Forelimb muscle (tissue), 1 donor: ENCODE measurements around the gene PELI1. TPM values are rescaled to one million over a fixed set of nuclear protein-coding genes. Genes with fewer than 3 reads are reported as not detected.
"Not testable (repeated sequence)": the region's sequence is repeated elsewhere in the genome, so short reads cannot be mapped to it uniquely, and the experiment has no call there.

Experiments
- DNase-seq: peaks from one replicate; pipeline ENCODE4 v3.0.0-alpha.2; 2013; ENCODE audit warnings: low read depth
- polyA plus RNA-seq: library from polyadenylated mRNA; unstranded; fragments of 120-200 nt; gene quantifications from one replicate; pipeline ENCODE4 v1.2.1, GENCODE V29; 2013; ENCODE audit not compliant: insufficient read length

The PELI1 gene
- polyA plus RNA-seq, 1 donor: 15.6 TPM

DNA sequence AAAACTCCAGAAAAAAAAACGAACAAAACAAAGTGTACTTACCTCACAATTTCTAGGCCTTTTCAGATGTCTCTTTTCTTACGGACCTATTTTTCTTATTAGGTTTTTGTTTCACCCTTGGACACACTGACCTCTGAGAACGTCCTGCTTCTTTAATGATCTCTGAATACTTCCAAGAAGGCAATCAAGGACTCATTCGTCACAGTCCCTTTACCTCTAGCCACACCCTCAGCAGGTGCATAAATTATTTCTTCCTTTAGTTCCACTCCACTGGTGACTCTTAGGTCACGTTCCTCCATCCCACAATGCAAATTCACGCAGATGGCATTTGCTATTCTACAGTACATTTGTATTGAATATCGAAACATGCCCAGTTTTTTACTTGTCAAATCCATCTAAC is 21.9 kb downstream of the PELI1 start:
- DNase-seq: no peak

DNA sequence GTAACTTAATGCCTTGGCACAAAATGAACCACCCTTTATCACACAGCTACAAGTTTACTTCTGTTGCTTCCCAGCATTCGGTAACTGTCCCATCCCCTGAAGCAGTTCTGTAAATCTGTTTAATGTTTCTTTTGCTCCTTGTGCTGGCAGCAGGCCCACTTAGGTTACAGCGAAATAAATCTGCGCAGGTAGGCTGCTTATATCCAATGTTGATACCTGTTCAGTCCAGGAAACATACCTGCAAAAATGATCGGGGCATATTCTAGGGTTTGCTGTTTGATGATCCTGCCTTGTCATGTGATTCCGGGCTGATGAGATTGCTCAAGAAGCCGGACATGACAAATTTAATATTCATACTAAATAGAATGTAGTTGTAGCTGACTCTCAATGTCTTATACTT is 23.3 kb downstream of the PELI1 start:
- no peak for DNase-seq

DNA sequence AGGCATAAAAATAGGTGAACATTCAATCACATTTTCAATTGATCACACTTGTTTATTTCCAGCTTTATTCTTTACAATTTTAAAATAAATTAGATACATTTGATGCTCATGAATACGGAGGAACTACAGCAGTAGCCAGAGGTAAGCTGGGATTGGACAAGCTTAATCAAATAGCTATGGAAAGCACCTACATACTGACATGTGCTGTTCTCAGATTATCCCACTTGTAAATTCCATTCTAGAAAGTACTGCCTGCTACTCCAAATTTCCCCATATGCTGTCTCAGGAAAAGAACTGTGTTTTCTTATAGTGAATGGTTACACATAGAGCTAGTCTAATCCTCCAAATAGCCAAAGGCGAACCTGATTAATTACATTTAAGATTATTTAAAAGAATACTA is 24.2 kb downstream of the PELI1 start:
- DNase-seq: no peak

DNA sequence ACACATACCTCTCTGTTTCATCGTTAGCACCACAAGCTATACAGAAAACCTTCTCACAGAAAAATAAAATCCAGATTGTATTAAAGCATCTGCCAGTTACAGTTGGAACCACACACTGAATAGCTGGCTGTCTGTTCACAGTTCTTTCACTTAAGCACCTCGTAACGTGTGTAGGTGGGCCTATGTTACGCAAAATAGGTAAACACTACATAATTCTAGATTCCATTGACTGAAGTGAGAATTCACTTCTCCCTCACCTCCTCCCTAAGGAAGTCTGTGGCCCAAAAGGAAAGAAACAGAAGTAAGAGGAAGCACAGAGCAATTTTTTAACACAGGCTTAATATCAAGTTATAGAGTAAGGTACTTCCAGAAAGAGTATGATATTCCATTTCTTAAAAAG is 24.9 kb downstream of the PELI1 start:
- no peak for DNase-seq

DNA sequence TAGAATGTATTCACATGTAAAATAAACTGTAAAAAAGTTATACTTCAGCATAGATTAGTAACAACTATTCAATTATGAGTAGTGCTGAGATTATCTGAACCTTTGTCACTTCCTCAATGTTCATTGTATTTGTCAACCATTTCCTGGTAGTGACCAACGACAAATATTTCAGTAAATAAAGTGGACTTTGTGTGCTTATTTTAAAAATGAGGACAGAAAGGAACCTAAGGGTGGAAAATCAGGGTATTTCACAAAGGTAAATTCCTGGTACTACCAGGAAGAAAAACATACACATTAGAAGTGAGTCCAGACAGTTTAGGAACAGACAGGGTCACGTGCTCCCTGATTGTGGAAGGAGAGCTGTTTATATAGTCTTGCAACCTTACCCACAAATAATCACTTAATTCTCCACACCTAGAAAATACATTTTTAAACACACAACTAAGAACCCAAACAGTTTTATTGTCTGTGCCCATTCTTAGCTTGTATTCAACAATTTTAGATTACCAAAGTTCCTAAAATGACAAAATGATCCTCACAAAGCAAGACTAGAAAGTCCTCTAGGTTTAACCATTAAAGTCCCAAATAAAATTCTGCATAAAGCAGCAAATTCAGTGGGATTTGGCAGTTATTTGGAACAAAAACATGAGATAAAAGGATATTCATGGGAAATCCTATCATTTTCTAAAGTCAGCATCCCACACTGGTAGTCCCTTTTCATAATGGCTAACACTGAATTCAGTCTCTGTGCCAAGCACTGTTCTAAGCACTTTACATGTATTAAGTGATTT is 28.2 kb downstream of the PELI1 start:
- no peak for DNase-seq

DNA sequence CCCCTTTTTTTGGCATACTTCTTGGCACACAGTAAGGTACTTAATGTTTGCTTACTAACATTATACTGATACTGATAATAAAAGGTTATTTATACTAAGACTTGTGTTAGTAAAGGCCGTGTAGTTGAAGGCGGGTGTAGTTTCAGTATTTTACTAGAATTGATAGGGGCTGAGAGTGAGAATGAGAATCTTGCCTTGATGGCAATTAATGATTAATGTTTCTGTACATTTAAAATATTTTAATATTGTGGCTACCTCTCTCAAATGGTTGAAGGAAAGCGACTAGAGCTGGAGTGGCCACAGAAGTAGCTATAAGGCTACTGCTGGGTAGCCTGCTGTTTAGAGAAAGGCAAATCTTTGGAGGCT is 29.3 kb downstream of the PELI1 start:
- no peak for DNase-seq

DNA sequence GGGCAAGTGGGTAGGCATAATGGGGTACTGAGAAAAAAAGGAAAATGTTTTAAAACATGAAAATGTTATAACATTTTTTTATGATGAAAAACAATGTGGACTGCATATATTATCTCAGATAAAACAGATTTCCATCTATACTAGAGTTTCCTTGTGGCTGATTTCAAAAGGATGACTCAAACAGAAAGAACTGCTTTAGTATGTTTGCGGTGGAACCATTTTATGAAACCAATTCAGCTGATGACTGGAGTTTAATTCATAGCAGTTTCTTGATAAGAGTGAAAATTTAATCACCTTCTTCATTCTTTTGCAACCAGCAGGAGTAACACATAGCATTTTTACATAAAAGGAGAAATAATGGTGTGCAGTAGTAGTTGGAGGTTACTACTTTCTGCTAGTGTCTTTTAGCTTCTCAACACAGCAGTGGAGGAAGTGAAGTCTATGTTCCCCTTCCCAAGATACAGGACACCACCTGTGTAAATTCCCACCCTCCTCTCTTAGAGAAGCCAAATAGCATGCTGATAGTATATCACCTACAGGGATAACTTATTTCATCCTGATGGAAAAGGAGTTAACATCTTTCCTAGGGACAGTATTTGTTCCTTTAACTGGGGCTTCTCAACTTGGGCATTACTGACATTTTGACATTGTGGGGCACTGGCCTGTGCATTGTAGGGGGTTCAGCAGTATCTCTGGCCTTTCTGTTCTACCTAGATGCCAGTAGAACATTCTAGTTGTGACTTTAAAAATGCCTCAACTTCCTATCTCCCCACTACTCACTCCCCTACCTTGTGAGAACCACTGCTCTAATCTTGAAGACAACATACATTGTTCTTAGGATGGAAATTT is 29.9 kb downstream of the PELI1 start:
- DNase-seq: no peak

DNA sequence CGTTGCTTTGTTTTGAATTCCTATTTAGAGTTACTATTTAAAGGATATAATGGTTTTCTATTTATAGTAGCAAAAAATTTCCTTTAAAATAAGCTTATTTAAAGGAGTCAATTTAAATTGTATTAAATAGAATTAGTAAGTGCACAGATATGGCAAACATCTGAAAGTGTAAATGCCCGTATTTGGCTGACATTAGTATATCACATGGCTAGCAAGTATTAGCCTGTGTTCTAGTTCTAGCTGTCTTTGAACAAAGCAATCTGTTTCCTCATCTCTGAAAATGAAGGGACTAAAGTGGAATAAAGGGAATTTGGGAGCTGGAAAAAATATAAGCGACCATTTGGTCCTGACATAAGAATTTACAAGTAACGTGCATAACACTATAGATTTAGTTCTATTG is 32.2 kb downstream of the PELI1 start:
- no peak for DNase-seq

DNA sequence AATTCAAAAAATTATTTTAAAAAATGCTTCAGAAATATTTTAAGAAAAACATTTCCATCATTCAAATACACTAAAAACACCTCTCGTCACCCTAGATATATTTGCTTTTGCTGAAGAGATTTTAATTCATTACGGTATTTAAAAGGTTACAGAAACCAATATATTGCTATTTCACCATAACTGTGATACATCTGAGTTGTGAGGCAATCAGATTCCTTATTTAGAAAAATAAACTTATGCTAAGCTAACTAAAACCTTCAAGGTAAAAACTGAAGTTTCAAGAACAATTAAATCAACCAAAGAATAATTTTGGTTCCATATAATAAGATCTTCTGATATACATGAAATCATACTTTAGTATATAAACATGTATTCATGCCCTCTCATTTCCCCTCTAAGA is 32.8 kb downstream of the PELI1 start:
- no peak for DNase-seq

DNA sequence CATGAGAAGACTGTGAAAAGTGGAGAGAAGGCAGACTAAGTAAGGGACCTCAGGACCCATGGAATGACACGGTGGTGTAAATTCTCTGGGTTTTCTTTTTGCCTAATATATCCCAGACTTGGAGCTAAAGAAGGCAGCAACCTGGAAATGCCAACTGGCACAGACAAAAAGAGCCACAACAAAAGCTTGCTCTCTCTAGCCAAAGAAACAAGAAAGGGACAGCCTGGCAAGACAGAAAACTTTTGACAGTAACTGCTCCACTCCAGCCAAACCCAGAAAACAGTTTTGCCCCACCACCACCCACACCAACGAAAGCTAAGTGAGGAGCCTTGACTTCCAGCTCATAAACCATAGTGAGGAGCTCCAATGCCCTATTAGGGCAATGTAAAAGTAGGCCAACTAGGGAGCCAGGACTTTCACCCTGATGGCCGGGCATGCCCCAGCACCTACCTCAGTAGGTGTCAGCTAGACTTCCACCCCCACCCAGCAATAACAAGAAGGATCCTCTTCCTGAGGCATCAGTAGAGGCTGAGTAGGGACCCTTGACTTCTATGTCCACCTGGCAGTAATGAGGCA is 35.5 kb downstream of the PELI1 start:
- DNase-seq: no peak

DNA sequence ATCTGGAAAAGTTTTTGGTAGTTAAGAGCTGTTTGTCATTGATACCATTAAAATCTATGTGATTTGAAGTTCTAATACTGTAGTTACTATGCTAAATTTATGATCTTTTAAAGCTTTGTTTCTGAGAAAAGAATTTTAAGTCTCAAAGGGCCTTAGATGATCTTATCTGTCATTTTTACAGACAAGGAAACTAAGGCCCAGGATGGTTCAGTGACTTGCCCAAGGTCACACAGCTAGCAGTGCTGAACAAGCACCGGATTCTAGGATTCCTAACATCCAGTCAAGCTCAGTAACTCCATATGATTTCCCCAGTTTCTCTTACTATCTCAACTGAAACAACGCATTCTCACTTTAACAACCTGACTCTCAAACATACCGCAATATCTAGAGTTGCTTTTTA is 37.7 kb downstream of the PELI1 start:
- no peak for DNase-seq

DNA sequence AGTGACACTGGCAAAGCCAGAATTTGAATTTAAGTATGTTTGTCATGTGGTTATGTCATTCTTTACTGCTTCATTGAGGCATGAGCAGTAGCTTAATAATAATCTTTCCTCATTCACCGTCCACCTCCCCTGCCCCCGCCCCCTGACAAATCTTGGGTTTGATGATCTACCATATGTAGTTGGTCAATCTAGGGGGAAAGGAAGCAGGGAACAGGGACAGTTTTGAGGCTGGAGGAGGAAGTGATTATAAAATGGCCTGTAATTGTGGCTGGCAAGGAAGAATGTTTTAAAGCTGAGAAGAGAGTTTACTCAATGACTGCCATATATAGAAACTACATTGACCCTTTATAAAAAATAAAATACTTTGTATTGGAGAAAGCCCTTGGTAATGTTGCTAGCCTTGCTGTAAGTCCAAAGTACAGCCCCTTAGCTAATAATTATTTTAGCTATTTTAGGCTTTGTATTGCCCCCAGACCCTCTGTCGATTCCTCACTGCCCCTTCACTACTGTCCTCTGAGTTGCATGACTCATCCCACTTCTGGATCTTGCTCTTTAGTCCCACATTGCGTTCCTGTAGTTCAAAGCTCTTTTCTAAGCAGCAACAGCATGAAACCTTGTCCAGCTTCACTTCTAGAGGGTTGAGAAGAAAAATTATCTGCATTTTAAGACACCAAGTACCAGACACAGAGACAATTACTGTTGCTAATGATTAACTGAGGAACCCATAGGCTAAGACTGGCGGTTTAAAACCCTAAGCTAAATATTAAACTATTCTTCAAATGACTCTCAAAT is 38.4 kb downstream of the PELI1 start:
- DNase-seq: no peak

DNA sequence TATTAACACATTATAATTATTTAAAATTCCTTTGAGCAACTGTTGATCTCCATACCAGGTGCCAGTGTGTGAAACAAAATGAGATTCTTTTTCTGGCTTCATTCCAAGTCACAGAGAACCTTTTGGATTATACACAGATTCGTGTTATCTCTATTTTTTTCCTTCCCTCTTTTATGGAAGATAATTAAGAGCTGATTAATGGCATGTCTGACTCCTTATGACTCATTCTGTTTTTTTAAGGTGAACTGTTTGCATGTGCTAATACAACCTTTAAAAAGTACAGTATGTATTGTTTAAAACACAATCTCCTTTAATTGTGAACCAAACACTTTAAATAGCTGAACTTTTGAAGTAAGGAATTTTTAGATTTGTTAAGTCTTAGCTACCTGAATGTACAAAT is 39.3 kb downstream of the PELI1 start:
- no peak for DNase-seq

DNA sequence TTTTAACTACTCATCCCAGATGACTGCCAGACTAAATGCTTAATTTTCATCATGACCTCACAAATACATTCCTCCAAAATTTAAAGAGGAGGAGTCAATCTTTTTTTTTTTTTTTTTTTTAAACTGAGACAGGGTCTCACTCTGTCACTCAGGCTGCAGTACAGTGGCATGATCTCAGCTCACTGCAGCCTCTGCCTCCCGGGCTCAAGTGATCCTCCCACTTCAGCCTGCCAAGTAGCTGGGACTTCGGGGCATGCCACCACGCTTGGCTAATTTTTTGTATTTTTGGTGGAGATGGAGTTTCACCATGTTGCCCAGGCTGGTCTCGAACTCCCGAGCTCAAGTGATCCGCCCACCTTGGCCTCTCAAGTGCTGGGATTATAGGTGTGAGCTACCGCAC is 41.5 kb downstream of the PELI1 start:
- not testable (repeated sequence) for DNase-seq

DNA sequence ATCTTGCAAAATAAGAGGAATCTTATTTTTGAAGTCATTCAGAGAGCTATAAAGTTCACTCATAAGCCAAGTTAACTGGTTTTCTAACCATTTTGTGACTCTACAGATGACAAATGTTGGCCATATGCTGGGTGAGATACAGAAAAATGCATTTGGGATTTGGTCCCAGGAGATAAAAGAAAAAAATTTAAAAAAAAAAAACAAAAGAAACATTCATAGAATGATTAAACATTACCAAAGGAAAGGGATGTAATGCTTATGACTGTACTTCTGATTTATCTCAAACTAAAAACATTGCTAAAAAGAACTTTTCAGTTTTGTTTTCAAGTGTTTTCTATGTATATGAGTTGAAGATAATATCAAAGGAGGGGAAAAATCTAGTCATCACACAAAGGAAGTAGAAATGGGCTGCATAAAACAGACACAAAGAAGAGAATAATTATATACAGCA is 43.1 kb downstream of the PELI1 start:
- no peak for DNase-seq

DNA sequence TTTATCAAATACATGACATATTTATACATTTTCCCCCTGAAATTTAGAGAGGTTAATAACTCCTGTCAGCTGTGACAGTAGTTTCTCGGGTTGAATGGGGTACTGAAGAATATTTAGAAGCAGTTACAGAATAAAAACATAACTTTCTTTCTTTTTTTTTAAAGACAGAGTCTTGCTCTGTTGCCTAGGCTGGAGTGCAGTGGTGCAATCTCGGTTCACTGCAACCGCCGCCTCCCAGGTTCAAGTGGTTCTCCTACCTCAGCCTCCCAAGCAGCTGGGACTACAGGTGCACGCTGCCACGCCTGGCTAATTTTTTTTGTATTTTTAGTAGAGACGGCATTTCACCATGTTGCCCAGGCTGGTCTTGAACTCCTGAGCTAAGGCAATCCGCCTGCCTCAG is 43.6 kb downstream of the PELI1 start:
- not testable (repeated sequence) for DNase-seq

DNA sequence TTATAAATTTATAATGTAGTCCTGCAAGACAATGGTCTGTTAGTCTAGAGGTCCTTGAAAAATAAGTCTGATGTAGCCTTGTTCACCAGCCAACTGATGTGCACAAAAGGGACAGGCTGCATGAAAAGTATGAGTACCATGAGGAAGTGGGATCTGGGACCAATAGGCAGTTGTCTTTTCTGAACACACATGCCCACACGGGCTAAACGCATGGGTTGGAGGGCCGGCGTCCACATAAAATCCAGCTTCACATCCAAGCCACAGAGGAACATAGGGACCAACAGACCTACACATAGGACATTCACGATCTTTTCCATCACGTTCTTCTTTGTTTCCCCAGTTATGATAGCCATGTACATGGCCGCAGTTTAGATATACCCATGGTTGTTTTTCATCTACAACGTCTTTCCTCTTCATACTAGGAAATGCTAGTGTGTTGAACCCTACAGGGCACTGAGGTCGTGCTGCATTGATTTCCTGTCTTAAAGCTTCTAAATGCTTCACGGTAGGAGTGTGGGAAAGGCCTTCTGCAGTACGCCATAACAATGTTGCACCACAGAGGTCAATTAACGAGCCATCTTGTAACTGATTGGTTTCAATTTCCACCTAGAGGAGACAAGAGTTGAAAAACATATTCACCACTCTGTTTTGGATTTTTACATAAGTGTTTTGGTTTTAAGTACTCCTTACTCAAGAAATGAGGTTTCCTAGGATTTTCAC is 49.4 kb downstream of the PELI1 start:
- DNase-seq: no peak

DNA sequence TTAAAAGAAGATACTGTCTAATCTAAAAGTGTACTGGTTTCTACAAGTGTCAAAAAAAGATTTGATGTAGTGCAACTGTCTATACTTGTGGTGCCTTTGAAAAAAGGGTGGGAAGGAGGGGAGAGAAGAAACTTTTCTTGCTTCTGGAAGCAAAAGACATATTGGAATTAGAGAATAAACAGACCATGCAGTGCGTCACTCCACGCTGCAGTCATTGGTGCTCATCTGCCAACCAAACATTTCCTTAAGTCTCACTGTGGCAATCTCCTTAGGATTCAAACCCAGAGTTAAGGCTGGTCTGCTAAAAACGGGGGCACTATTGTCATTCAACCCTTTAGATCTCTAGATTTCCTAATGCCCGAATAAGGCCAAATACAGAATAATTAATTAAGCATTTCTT is 50.9 kb downstream of the PELI1 start:
- DNase-seq: no peak

DNA sequence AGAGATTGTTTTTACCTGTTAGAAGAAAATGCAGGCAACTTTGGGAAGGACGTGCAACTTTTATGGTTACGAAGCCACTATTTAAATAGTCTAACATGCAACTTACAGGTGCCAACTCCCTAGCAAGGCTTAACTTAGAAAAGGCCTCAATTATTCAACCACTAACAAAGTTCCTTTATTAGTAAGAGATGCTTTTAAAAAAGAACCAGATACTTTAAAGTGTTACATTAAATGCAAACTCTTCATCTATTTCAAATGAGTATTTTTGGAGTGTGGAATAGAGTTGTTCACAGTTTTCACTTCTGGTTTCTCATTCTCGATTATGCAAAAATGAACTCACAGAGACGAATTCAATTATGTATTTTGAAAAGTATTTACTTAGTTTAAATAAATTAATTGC is 51.7 kb downstream of the PELI1 start:
- DNase-seq: no peak

DNA sequence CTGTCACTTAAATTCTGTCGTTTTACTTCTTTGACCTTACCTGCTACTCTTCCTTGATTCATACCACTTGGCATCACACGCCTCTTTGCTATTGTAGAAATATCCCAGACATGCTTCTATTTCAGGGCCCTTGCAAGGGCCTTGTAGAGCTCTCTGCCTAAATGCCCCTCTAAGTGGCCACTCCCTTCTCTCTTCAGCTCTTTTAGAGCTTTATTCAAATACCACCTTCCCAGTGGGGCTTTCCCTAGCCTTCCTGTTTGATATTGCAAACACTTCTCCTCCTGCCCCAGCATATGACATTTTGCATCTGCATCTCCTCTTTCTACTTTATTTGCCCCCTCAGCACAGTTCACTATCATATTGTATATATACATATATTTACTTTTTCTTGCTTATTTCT is 54.0 kb downstream of the PELI1 start:
- no peak for DNase-seq

DNA sequence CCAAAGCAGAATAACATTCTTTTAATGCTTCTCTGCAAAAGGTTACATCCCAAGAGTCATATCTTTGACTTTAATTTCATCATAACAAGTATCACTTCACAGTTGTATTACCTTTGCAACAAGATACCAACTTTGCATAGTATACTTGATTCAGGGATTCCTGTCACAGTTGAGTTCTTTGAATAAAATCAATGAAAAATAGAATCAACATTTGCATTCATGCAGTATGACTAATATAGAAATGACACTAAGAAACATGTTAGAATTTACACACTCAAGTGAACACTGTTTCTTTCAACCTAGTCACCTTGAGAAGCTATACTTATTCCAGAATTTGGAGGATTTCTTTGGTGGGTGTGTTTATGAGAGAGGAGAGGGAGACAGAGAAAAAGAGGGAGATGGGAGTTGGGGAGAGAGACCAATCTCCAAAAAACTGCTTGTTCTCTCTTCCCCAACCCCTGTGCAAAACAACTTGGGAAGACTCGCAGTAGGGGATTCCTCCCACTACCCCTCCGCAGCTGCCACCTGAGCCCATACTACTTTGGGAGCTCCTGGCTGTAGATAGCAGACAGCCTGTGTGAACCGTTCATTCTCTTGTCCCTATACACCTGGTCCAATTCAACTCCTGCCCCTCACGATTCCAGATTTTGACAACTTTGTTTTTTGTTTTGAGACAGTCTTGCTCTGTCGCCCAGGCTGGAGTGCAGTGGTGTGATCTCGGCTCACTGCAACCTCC is 57.7 kb downstream of the PELI1 start:
- DNase-seq: no peak
